ENCODE measurements around the gene PPM1H. TPM values are rescaled to one million over a fixed set of nuclear protein-coding genes. Genes with fewer than 3 reads are reported as not detected.

Gene PPM1H
- total RNA-seq, 4 donors from 2014 or later, result 0.46 to 3.4 (median 1.3) TPM

DNA sequence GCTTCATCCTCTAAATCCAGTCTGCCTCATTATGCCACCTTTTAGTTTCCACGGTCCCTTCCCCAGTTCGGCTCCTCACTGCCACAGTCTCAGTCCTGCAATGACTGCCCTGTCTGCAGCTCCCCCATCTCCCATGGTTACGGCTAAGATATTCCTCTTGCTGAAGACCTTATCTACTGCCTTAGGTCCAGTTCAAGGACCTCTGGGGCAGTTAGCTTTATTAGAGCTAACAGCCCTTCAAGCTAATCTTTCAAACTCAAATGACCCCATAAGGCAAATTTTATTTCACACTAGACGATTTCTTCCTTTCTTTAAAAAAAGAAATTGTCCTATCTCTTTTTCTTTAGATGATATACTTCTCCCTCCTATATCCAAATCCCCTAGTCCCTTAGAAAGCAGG, 253.6 kb downstream of the PPM1H start:
- Histone ChIP-seq H3K27ac (no peak overlapping the region), H3K4me3 (no peak overlapping the region), H3K36me3 (no peaks in the 10 kb centered on the region), H3K9me3 (no peaks in the 10 kb centered on the region), H3K27me3 (no peaks in the 10 kb centered on the region), H3K4me1 (no peaks in the 10 kb centered on the region)
- DNase-seq (no peak), ATAC-seq (no peak)
- in situ Hi-C loops (cut with MboI; ENCODE audit: low sequenced_read_pairs in 4 of 4) (no loop called here), intact Hi-C loops (cut with DNase I; ENCODE audit: low total_unique reads) (no loop called here)
- TF ChIP-seq, protein P1, sequence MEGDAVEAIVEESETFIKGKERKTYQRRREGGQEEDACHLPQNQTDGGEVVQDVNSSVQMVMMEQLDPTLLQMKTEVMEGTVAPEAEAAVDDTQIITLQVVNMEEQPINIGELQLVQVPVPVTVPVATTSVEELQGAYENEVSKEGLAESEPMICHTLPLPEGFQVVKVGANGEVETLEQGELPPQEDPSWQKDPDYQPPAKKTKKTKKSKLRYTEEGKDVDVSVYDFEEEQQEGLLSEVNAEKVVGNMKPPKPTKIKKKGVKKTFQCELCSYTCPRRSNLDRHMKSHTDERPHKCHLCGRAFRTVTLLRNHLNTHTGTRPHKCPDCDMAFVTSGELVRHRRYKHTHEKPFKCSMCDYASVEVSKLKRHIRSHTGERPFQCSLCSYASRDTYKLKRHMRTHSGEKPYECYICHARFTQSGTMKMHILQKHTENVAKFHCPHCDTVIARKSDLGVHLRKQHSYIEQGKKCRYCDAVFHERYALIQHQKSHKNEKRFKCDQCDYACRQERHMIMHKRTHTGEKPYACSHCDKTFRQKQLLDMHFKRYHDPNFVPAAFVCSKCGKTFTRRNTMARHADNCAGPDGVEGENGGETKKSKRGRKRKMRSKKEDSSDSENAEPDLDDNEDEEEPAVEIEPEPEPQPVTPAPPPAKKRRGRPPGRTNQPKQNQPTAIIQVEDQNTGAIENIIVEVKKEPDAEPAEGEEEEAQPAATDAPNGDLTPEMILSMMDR (IDR thresholded peaks at IDR 0.05 in 4 of 5, conservative IDR thresholded peaks at IDR 0.05 in 1 of 5), result no peak
- no peak for TF ChIP-seq POLR2A (IDR thresholded peaks at IDR 0.05)

DNA sequence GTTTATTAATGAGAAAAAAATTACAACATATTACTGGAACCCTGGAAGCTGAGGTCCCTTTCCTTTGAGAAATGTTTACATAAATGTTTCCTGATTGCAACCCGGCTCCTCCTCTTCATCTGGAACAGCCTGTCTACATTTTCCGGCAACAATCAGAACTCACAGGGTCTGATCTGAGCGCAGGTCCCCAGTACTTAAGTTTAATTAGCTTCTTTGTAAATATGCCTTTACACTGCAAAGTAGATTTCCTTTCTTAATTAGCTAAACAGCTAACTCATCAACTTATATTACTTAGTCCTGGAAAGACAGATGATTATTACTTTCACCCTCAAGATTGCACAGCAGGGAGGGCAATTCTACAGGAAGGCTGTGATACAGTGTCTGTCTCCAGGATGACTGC, 255.3 kb downstream of the PPM1H start:
- ATAC-seq (no peak), DNase-seq (no peak)
- no peaks in the 10 kb centered on the region for H3K36me3 ChIP-seq
- intact Hi-C loops (cut with DNase I; ENCODE audit: low total_unique reads) (no loop called here), in situ Hi-C loops (cut with MboI; ENCODE audit: low sequenced_read_pairs in 4 of 4) (no loop called here)
- H3K27me3 ChIP-seq, result no peaks in the 10 kb centered on the region
- no peaks in the 10 kb centered on the region for H3K4me1 ChIP-seq
- no peak overlapping the region for H3K27ac ChIP-seq
- no peak overlapping the region for H3K4me3 ChIP-seq
- no peaks in the 10 kb centered on the region for H3K9me3 ChIP-seq
- TF ChIP-seq, protein P1 (IDR thresholded peaks at IDR 0.05 in 4 of 5, conservative IDR thresholded peaks at IDR 0.05 in 1 of 5), result no peak
- no peak for TF ChIP-seq POLR2A (IDR thresholded peaks at IDR 0.05)

DNA sequence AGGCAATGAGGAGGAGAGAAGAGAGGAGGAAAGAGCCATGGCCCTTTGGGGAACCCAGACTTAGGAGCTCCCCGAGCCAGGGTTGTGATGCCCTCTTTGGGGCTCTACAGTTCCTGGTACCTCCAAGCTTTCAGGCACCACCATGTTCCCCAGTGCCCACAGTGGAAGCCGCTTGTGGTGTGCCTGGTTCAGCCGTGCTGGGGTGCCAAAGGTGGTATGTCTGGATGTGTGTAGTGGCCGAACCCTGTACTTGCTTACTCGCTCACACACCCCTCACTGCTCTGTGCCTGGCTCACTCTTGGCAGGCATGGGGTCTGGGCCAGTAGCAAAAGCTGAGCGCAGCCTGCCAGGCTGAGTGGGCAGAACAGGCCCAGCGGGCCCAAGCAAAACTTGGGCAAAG, 257.6 kb downstream of the PPM1H start:
- no peaks in the 10 kb centered on the region for H3K9me3 ChIP-seq
- no peak overlapping the region for H3K27ac ChIP-seq
- H3K27me3 ChIP-seq, result no peaks in the 10 kb centered on the region
- H3K4me1 ChIP-seq, result no peaks in the 10 kb centered on the region
- intact Hi-C loops (cut with DNase I; ENCODE audit: low total_unique reads), result no loop called here
- no peak for DNase-seq
- ATAC-seq, result no peak
- in situ Hi-C loops (cut with MboI; ENCODE audit: low sequenced_read_pairs in 4 of 4), result no loop called here
- no peak for TF ChIP-seq POLR2A (IDR thresholded peaks at IDR 0.05)
- TF ChIP-seq, protein P1 (IDR thresholded peaks at IDR 0.05 in 4 of 5, conservative IDR thresholded peaks at IDR 0.05 in 1 of 5), result no peak
- H3K36me3 ChIP-seq, result no peaks in the 10 kb centered on the region
- H3K4me3 ChIP-seq, result no peak overlapping the region

DNA sequence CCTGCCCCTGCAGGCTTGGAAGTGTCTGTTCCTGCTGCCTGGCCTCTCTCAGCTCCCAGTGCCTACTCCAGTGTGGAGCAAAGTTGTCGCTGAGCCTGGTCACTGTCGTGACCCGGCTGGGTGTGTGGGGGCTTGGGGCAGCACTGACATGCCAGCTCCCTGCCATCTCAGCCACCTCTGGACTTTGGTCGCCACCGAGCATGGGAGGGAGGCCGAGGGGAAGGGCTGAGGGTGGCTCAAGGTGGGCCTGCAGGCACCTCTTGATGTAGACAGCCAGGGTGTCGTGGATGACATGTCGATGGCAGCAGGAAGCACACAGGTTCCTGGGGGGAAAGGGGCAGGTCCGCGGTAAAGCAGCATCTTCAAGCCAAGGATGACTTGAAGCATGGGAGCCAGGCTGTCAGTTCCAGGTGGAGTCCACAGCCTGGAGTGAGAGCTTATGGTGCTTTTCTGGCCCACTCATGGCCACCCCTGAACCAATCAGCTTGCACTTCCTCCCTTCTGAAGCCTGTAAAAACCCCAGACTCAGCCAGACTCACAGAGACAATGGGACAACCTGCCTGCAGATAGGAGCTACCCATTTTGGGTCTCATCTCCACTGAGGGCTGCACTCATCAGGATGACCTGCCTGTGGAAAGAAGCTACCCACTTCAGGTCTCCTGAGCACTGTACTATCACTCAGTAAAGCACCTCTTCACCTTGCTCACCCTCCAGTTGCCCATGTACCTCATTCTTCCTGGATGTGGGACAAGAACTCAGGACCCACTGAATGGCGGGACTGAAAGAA, 258.2 kb downstream of the PPM1H start:
- DNase-seq, result no peak
- H3K27me3 ChIP-seq, result no peaks in the 10 kb centered on the region
- TF ChIP-seq, protein P1 (IDR thresholded peaks at IDR 0.05 in 4 of 5, conservative IDR thresholded peaks at IDR 0.05 in 1 of 5), result no peak
- H3K36me3 ChIP-seq, result no peaks in the 10 kb centered on the region
- in situ Hi-C loops (cut with MboI; ENCODE audit: low sequenced_read_pairs in 4 of 4), result no loop called here
- H3K4me1 ChIP-seq, result no peaks in the 10 kb centered on the region
- intact Hi-C loops (cut with DNase I; ENCODE audit: low total_unique reads), result no loop called here
- no peak overlapping the region for H3K27ac ChIP-seq
- no peak for ATAC-seq
- no peaks in the 10 kb centered on the region for H3K9me3 ChIP-seq
- no peak overlapping the region for H3K4me3 ChIP-seq

All from gastrocnemius medialis (tissue), 4 donors.